Suprapubic skin (tissue), 4 donors: Measurements from ENCODE around the gene BMPER. TPM values are rescaled to one million over a fixed set of nuclear protein-coding genes. Genes with fewer than 3 reads are reported as not detected.

Experiments used
- DNase-seq, 2 donors: peaks; one replicate each; pipeline ENCODE4 v3.0.0-alpha.2; 2019; ENCODE audit warnings: low spot score in 2 of 2
- H3K27ac ChIP-seq: fragments of 200-600 bp; sonication (generic); one replicate; pipeline ENCODE4 v1.5.1; 2019
- H3K27me3 ChIP-seq: fragments of 200-600 bp; sonication (generic); one replicate; pipeline ENCODE4 v1.5.1; 2019
- H3K36me3 ChIP-seq: fragments of 200-600 bp; sonication (generic); one replicate; pipeline ENCODE4 v1.5.1; 2019
- H3K4me1 ChIP-seq: fragments of 200-600 bp; sonication (generic); one replicate; pipeline ENCODE4 v1.5.1; 2019
- H3K4me3 ChIP-seq: fragments of 200-600 bp; sonication (generic); one replicate; pipeline ENCODE4 v1.5.1; 2019; ENCODE audit warnings: mild to moderate bottlenecking
- H3K9me3 ChIP-seq: fragments of 200-600 bp; sonication (generic); one replicate; pipeline ENCODE4 v1.5.1; 2019
- EP300 ChIP-seq: sonication (generic); formaldehyde crosslinking; IDR thresholded peaks from one replicate; pipeline ENCODE4 v1.6.1; 2017; ENCODE audit warnings: antibody characterized with exemption
- POLR2A ChIP-seq, 2 donors: fragments of 450-650 bp; IDR thresholded peaks; one replicate each; pipeline ENCODE4 v1.6.1; 2017; ENCODE audit warnings: antibody characterized with exemption in 2 of 2, mild to moderate bottlenecking in 2 of 2, moderate library complexity in 2 of 2
- POLR2AphosphoS5 ChIP-seq, 3 donors: sonication (generic); formaldehyde crosslinking; IDR thresholded peaks; one replicate each; pipeline ENCODE4 v1.6.1; 2017; ENCODE audit warnings: antibody characterized with exemption in 3 of 3
- WGBS: methylation state at CpG from one replicate; pipeline ENCODE4 v1.1.5; 2018; 5-methylcytosine and 5-hydroxymethylcytosine counted together
- total RNA-seq, 4 donors: library from RNA; depleted of rRNA; stranded (reverse); fragments of >200 nt; gene quantifications; one replicate each; pipeline ENCODE4 v1.1.0, GENCODE V29; 2016
- TF ChIP-seq, protein P1 (sequence below), 2 donors: fragments of 200-600 bp in 1 of 2; fragments of 450-650 bp in 1 of 2; sonication (generic) in 1 of 2; IDR thresholded peaks; one replicate each; pipeline ENCODE4 v1.5.1; 2016 to 2019; ENCODE audit warnings: antibody characterized with exemption in 2 of 2, mild to moderate bottlenecking in 1 of 2, moderate library complexity in 1 of 2

Gene BMPER
- total RNA-seq, 4 donors from 2014 or later = 0.52 to 7.2 (median 1.2) TPM

- DNase-seq = no peak
- H3K4me1 ChIP-seq = no peaks in the 10 kb centered on the region
- WGBS = 92% methylated on average over 3 of the region's 3 CpGs
- no peaks in the 10 kb centered on the region for H3K36me3 ChIP-seq
- no peak overlapping the region for H3K27ac ChIP-seq
- H3K9me3 ChIP-seq = no peaks in the 10 kb centered on the region
- no peaks in the 10 kb centered on the region for H3K27me3 ChIP-seq
- H3K4me3 ChIP-seq = no peak overlapping the region
- TF ChIP-seq EP300 (no peak), POLR2AphosphoS5 (IDR thresholded peaks at IDR 0.05) (no peak), POLR2A (IDR thresholded peaks at IDR 0.05) (no peak)
- TF ChIP-seq, protein P1, sequence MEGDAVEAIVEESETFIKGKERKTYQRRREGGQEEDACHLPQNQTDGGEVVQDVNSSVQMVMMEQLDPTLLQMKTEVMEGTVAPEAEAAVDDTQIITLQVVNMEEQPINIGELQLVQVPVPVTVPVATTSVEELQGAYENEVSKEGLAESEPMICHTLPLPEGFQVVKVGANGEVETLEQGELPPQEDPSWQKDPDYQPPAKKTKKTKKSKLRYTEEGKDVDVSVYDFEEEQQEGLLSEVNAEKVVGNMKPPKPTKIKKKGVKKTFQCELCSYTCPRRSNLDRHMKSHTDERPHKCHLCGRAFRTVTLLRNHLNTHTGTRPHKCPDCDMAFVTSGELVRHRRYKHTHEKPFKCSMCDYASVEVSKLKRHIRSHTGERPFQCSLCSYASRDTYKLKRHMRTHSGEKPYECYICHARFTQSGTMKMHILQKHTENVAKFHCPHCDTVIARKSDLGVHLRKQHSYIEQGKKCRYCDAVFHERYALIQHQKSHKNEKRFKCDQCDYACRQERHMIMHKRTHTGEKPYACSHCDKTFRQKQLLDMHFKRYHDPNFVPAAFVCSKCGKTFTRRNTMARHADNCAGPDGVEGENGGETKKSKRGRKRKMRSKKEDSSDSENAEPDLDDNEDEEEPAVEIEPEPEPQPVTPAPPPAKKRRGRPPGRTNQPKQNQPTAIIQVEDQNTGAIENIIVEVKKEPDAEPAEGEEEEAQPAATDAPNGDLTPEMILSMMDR (IDR thresholded peaks at IDR 0.05) = no peak
Measured at GRCh38 chr7:33870120-33870519, 35.2 kb upstream of the BMPER start.

DNA sequence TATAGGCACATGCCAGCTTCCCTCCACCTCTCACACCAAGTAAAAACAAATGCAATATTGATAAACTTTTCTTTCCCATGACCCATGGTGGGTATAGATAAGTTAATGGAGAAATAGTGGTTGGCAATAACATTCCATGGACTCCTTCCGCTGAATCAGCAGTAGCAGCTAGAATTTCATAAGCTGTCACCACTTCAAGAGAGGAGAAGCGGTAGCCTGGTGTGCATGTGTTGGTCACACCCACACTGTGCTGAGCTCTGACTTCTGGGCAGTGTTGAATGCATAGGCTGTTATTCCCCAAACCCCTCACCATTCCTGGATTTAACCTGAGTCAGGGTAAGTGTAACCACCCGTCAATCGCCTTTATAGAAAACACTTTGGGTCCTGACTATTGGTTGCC lies 32.5 kb upstream of the BMPER start:
- H3K36me3 ChIP-seq = no peaks in the 10 kb centered on the region
- H3K9me3 ChIP-seq = no peaks in the 10 kb centered on the region
- no peak for TF ChIP-seq POLR2AphosphoS5 (IDR thresholded peaks at IDR 0.05)
- TF ChIP-seq, protein P1 (IDR thresholded peaks at IDR 0.05) = no peak
- TF ChIP-seq EP300 = no peak
- no peak for TF ChIP-seq POLR2A (IDR thresholded peaks at IDR 0.05)
- no peak overlapping the region for H3K4me3 ChIP-seq
- H3K27ac ChIP-seq = no peak overlapping the region
- 73% methylated on average over 4 of the region's 4 CpGs for WGBS
- no peaks in the 10 kb centered on the region for H3K4me1 ChIP-seq
- H3K27me3 ChIP-seq = no peaks in the 10 kb centered on the region
- no peak for DNase-seq

DNA sequence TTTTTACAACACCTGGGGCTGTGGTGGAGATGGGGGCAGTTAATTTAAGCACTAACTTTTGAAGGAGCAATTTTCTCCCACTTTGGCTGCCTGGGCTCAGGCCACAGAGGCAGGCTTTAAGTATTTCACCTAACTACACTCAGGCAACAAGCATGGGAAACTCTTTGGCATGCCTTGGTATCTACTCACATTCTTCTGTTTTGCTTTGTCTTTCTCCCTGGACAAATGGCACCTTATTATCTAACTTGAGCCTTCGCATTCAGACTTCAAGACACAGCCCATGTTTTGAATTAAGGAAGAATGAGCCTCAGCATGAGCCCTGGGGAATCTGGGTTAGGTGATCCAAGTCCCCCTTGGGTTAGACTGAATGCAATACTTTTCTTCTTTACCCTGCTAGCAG lies 31.8 kb upstream of the BMPER start:
- H3K36me3 ChIP-seq = no peaks in the 10 kb centered on the region
- H3K4me3 ChIP-seq = no peak overlapping the region
- 100% methylated on average over 1 of the region's 1 CpG for WGBS
- no peak for DNase-seq
- H3K27ac ChIP-seq = no peak overlapping the region
- H3K4me1 ChIP-seq = no peaks in the 10 kb centered on the region
- H3K27me3 ChIP-seq = no peaks in the 10 kb centered on the region
- TF ChIP-seq, protein P1 (IDR thresholded peaks at IDR 0.05) = no peak
- no peak for TF ChIP-seq EP300
- no peak for TF ChIP-seq POLR2AphosphoS5 (IDR thresholded peaks at IDR 0.05)
- no peak for TF ChIP-seq POLR2A (IDR thresholded peaks at IDR 0.05)
- H3K9me3 ChIP-seq = no peaks in the 10 kb centered on the region

- no peak overlapping the region for H3K27ac ChIP-seq
- H3K4me3 ChIP-seq = no peak overlapping the region
- TF ChIP-seq POLR2A (IDR thresholded peaks at IDR 0.05) = no peak
- TF ChIP-seq POLR2AphosphoS5 (IDR thresholded peaks at IDR 0.05) = no peak
- no peak for TF ChIP-seq EP300
- TF ChIP-seq, protein P1 (IDR thresholded peaks at IDR 0.05) = no peak
- H3K9me3 ChIP-seq = no peaks in the 10 kb centered on the region
- no peaks in the 10 kb centered on the region for H3K4me1 ChIP-seq
- no peaks in the 10 kb centered on the region for H3K36me3 ChIP-seq
- no peaks in the 10 kb centered on the region for H3K27me3 ChIP-seq
- 66% methylated on average over 4 of the region's 4 CpGs for WGBS
- DNase-seq = no peak
Measured at GRCh38 chr7:33873981-33874750, 31.2 kb upstream of the BMPER start.

DNA sequence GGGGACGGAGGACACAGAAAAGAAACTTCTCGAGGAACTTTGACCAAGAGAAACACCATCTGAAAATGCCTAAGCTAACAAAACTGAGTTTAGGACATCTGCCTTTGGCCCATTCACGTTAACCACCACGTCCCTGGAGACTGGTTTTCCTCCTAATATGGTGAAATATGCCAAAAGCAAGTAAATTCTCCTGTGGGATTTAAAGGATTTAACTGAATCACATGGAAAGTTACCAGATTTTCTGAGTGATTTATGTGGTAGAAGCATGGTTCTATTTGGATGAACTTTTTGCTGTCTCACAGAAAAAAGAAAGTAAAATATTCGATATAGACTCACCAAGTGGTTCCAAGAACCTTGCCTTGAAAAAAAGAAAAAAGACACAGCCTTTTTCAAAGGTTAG lies 30.4 kb upstream of the BMPER start:
- 52% methylated on average over 5 of the region's 5 CpGs for WGBS
- DNase-seq = no peak
- H3K27ac ChIP-seq = no peak overlapping the region
- TF ChIP-seq EP300 (no peak), POLR2A (IDR thresholded peaks at IDR 0.05) (no peak)
- no peak overlapping the region for H3K4me3 ChIP-seq
- no peaks in the 10 kb centered on the region for H3K9me3 ChIP-seq
- H3K27me3 ChIP-seq = no peaks in the 10 kb centered on the region
- no peaks in the 10 kb centered on the region for H3K4me1 ChIP-seq
- no peaks in the 10 kb centered on the region for H3K36me3 ChIP-seq
